HEK293 (cell line): Measurements from ENCODE around the gene PWWP2B.

Source experiments
- CTCF ChIA-PET: fragments of 350-600 bp; formaldehyde crosslinking; extraction: SDS; loops from one replicate; lab custom pipeline; 2021; ENCODE audit warnings: antibody characterized with exemption; lab: Yijun Ruan, JAX
- POLR2A ChIA-PET: fragments of 300-600 bp; formaldehyde crosslinking; extraction: SDS; loops from one replicate; lab custom pipeline; 2020; ENCODE audit warnings: antibody characterized with exemption, inconsistent platforms; lab: Yijun Ruan, JAX
- H3K27ac ChIP-seq: fragments of 200-500 bp; sonication (Bioruptor generic); 2 replicates; pipeline ENCODE4 v1.5.1; 2014; ENCODE audit warnings: low read depth, low read length, control low read depth, inconsistent platforms; ENCODE audit errors: extremely low read depth
- H3K36me3 ChIP-seq, 2 experiments: fragments of 200-500 bp in 1 of 2; sonication (Bioruptor generic) in 1 of 2; 1 replicate in 1 of 2; 2 replicates in 1 of 2; pipeline ENCODE4 v1.5.1; 2014 to 2017; ENCODE audit warnings: inconsistent platforms in 2 of 2, low read length in 2 of 2; ENCODE audit not compliant: control insufficient read depth in 2 of 2, insufficient read depth in 1 of 2
- H3K4me1 ChIP-seq: fragments of 200-500 bp; sonication (Bioruptor generic); 2 replicates; pipeline ENCODE4 v1.5.1; 2014; ENCODE audit warnings: mild to moderate bottlenecking, low read length, inconsistent platforms; ENCODE audit not compliant: control insufficient read depth, insufficient read depth
- H3K4me3 ChIP-seq: 2 replicates; pipeline ENCODE4 v1.5.1; 2011; ENCODE audit warnings: low read depth, mild to moderate bottlenecking, control low read depth, low read length, moderate library complexity
- H3K9me3 ChIP-seq: fragments of 200-500 bp; sonication (Bioruptor generic); 2 replicates; pipeline ENCODE4 v1.5.1; 2014; ENCODE audit warnings: low read depth, low read length, inconsistent platforms; ENCODE audit not compliant: control insufficient read depth, insufficient read depth
- GLI4 ChIP-seq: fragments of 450-650 bp; formaldehyde crosslinking; IDR thresholded peaks from 2 replicates; pipeline ENCODE4 v1.5.1; 2016; ENCODE audit warnings: missing biosample characterization, missing genetic modification characterization
- MEIS1 ChIP-seq: sonication (generic); formaldehyde crosslinking; IDR thresholded peaks from 2 replicates; pipeline ENCODE4 v1.8.1; 2022; ENCODE audit warnings: missing genetic modification reagents, mild to moderate bottlenecking, borderline replicate concordance
- ZBTB17 ChIP-seq: fragments of 450-650 bp; formaldehyde crosslinking; IDR thresholded peaks from 2 replicates; pipeline ENCODE4 v1.5.1; 2016; ENCODE audit warnings: missing biosample characterization, missing genetic modification characterization
- ZFP69B ChIP-seq: fragments of 450-650 bp; formaldehyde crosslinking; IDR thresholded peaks from 2 replicates; pipeline ENCODE4 v1.5.1; 2016; ENCODE audit warnings: missing biosample characterization, missing genetic modification characterization
- ZNF121 ChIP-seq: fragments of 450-650 bp; formaldehyde crosslinking; IDR thresholded peaks from 2 replicates; pipeline ENCODE4 v1.5.1; 2016; ENCODE audit warnings: missing biosample characterization, missing genetic modification characterization
- ZNF202 ChIP-seq: fragments of 450-650 bp; formaldehyde crosslinking; IDR thresholded peaks from 2 replicates; pipeline ENCODE4 v1.5.1; 2016; ENCODE audit warnings: missing biosample characterization, missing genetic modification characterization, borderline replicate concordance
- ZNF223 ChIP-seq: fragments of 450-650 bp; formaldehyde crosslinking; IDR thresholded peaks from 2 replicates; pipeline ENCODE4 v1.5.1; 2016; ENCODE audit warnings: missing biosample characterization, missing genetic modification characterization
- ZNF366 ChIP-seq: fragments of 450-650 bp; formaldehyde crosslinking; conservative IDR thresholded peaks from 2 replicates; pipeline ENCODE4 v1.5.1; 2016; ENCODE audit warnings: missing biosample characterization, missing genetic modification characterization
- ZNF394 ChIP-seq: fragments of 450-650 bp; formaldehyde crosslinking; IDR thresholded peaks from 2 replicates; pipeline ENCODE4 v1.5.1; 2016; ENCODE audit warnings: missing biosample characterization, missing genetic modification characterization, mild to moderate bottlenecking, moderate library complexity, borderline replicate concordance
- ZNF558 ChIP-seq: fragments of 450-650 bp; formaldehyde crosslinking; IDR thresholded peaks from 2 replicates; pipeline ENCODE4 v1.5.1; 2016; ENCODE audit warnings: missing biosample characterization, missing genetic modification characterization
- ZNF561 ChIP-seq: fragments of 450-650 bp; IDR thresholded peaks from 2 replicates; pipeline ENCODE4 v1.5.1; 2018; ENCODE audit warnings: missing biosample characterization, missing genetic modification characterization, borderline replicate concordance
- ZNF626 ChIP-seq: fragments of 450-650 bp; sonication (Bioruptor Pico); formaldehyde crosslinking; IDR thresholded peaks from 2 replicates; pipeline ENCODE4 v1.5.1; 2018; ENCODE audit warnings: missing biosample characterization, missing genetic modification characterization, inconsistent platforms
- ZSCAN30 ChIP-seq: fragments of 450-650 bp; IDR thresholded peaks from 2 replicates; pipeline ENCODE4 v1.5.1; 2018; ENCODE audit warnings: missing biosample characterization, mild to moderate bottlenecking, missing genetic modification characterization, moderate library complexity
- TF ChIP-seq, protein P1 (sequence below): fragments of 450-650 bp; formaldehyde crosslinking; IDR thresholded peaks from 2 replicates; pipeline ENCODE4 v1.5.1; 2016; ENCODE audit warnings: missing biosample characterization, missing genetic modification characterization
- TF ChIP-seq, protein P2 (sequence below): fragments of 450-650 bp; formaldehyde crosslinking; IDR thresholded peaks from 2 replicates; pipeline ENCODE4 v1.5.0; 2017; ENCODE audit warnings: missing biosample characterization, missing genetic modification characterization, borderline replicate concordance
- TF ChIP-seq, protein P3 (sequence below): fragments of 450-650 bp; formaldehyde crosslinking; IDR thresholded peaks from 2 replicates; pipeline ENCODE4 v1.5.1; 2016; ENCODE audit warnings: missing biosample characterization, missing genetic modification characterization
- TF ChIP-seq, protein P4 (sequence below): fragments of 450-650 bp; formaldehyde crosslinking; IDR thresholded peaks from 2 replicates; pipeline ENCODE4 v1.5.1; 2016; ENCODE audit warnings: missing biosample characterization, missing genetic modification characterization
- TF ChIP-seq, protein P5 (sequence below): fragments of 450-650 bp; formaldehyde crosslinking; IDR thresholded peaks from 2 replicates; pipeline ENCODE4 v1.5.1; 2016; ENCODE audit warnings: missing biosample characterization, missing genetic modification characterization, low read depth
- TF ChIP-seq, protein P6 (sequence below): fragments of 450-650 bp; formaldehyde crosslinking; IDR thresholded peaks from 2 replicates; pipeline ENCODE4 v1.5.1; 2016; ENCODE audit warnings: missing biosample characterization, missing genetic modification characterization
- TF ChIP-seq, protein P7 (sequence below): fragments of 450-650 bp; formaldehyde crosslinking; IDR thresholded peaks from 2 replicates; pipeline ENCODE4 v1.5.1; 2016; ENCODE audit warnings: missing biosample characterization, missing genetic modification characterization

Gene PWWP2B

DNA sequence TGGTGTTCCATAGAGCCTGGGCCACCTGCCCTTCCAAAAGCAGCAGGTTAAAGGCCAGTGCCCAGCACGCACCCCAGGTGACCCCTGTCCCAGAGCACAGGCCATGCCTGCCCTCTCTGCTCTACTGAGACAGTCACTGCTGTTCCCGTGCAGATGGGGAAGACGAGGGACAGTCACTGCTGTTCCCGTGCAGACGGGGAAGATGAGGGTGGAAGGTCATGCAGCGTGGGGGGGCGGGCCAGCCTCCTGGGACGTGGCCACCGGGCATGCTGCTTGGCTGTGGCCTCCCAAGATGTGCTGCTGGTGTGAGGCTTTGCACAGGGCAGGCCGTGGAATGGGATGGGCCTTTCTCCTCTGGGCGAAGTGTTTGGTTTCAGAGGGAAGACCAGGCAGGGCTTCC is 46.6 kb upstream of the PWWP2B start:
- no peak overlapping the region for H3K27ac ChIP-seq
- ChIA-PET CTCF (interaction anchor here (1.2 to 2.6 kb wide), 2 partner anchors 111 to 126 kb away, joined by 3 to 12 read pairs; no protein-coding TSS in a partner anchor), POLR2A (interaction anchor here (0.6 kb wide), 1 partner anchor 94 kb away, joined by 8 read pairs; no protein-coding TSS in a partner anchor)
- no peaks in the 10 kb centered on the region for H3K36me3 ChIP-seq
- no peaks in the 10 kb centered on the region for H3K9me3 ChIP-seq
- no peaks in the 10 kb centered on the region for H3K4me1 ChIP-seq
- no peak overlapping the region for H3K4me3 ChIP-seq
- TF ChIP-seq ZBTB17 (no peak), ZNF121 (no peak), ZSCAN30 (tag by site-specific recombination) (no peak), ZNF202 (tag by site-specific recombination) (no peak), ZNF626 (tag by site-specific recombination) (no peak), ZNF561 (tag by site-specific recombination) (no peak), MEIS1 (CRISPR knock-in tag) (no peak), ZNF223 (no peak), GLI4 (tag by site-specific recombination) (no peak), ZNF366 (no peak), ZNF558 (tag by site-specific recombination) (no peak), ZFP69B (no peak), ZNF394 (tag by site-specific recombination) (no peak)
- TF ChIP-seq, protein P1, sequence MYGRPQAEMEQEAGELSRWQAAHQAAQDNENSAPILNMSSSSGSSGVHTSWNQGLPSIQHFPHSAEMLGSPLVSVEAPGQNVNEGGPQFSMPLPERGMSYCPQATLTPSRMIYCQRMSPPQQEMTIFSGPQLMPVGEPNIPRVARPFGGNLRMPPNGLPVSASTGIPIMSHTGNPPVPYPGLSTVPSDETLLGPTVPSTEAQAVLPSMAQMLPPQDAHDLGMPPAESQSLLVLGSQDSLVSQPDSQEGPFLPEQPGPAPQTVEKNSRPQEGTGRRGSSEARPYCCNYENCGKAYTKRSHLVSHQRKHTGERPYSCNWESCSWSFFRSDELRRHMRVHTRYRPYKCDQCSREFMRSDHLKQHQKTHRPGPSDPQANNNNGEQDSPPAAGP (tag by site-specific recombination): no peak
- TF ChIP-seq, protein P2, sequence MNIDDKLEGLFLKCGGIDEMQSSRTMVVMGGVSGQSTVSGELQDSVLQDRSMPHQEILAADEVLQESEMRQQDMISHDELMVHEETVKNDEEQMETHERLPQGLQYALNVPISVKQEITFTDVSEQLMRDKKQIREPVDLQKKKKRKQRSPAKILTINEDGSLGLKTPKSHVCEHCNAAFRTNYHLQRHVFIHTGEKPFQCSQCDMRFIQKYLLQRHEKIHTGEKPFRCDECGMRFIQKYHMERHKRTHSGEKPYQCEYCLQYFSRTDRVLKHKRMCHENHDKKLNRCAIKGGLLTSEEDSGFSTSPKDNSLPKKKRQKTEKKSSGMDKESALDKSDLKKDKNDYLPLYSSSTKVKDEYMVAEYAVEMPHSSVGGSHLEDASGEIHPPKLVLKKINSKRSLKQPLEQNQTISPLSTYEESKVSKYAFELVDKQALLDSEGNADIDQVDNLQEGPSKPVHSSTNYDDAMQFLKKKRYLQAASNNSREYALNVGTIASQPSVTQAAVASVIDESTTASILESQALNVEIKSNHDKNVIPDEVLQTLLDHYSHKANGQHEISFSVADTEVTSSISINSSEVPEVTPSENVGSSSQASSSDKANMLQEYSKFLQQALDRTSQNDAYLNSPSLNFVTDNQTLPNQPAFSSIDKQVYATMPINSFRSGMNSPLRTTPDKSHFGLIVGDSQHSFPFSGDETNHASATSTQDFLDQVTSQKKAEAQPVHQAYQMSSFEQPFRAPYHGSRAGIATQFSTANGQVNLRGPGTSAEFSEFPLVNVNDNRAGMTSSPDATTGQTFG (tag by site-specific recombination): no peak
- TF ChIP-seq, protein P3, sequence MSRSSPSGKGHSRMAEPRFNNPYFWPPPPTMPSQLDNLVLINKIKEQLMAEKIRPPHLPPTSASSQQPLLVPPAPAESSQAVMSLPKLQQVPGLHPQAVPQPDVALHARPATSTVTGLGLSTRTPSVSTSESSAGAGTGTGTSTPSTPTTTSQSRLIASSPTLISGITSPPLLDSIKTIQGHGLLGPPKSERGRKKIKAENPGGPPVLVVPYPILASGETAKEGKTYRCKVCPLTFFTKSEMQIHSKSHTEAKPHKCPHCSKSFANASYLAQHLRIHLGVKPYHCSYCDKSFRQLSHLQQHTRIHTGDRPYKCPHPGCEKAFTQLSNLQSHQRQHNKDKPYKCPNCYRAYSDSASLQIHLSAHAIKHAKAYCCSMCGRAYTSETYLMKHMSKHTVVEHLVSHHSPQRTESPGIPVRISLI (tag by site-specific recombination): no peak
- TF ChIP-seq, protein P4, sequence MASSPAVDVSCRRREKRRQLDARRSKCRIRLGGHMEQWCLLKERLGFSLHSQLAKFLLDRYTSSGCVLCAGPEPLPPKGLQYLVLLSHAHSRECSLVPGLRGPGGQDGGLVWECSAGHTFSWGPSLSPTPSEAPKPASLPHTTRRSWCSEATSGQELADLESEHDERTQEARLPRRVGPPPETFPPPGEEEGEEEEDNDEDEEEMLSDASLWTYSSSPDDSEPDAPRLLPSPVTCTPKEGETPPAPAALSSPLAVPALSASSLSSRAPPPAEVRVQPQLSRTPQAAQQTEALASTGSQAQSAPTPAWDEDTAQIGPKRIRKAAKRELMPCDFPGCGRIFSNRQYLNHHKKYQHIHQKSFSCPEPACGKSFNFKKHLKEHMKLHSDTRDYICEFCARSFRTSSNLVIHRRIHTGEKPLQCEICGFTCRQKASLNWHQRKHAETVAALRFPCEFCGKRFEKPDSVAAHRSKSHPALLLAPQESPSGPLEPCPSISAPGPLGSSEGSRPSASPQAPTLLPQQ (tag by site-specific recombination): no peak
- TF ChIP-seq, protein P5, sequence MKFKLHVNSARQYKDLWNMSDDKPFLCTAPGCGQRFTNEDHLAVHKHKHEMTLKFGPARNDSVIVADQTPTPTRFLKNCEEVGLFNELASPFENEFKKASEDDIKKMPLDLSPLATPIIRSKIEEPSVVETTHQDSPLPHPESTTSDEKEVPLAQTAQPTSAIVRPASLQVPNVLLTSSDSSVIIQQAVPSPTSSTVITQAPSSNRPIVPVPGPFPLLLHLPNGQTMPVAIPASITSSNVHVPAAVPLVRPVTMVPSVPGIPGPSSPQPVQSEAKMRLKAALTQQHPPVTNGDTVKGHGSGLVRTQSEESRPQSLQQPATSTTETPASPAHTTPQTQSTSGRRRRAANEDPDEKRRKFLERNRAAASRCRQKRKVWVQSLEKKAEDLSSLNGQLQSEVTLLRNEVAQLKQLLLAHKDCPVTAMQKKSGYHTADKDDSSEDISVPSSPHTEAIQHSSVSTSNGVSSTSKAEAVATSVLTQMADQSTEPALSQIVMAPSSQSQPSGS (tag by site-specific recombination): no peak
- TF ChIP-seq, protein P6, sequence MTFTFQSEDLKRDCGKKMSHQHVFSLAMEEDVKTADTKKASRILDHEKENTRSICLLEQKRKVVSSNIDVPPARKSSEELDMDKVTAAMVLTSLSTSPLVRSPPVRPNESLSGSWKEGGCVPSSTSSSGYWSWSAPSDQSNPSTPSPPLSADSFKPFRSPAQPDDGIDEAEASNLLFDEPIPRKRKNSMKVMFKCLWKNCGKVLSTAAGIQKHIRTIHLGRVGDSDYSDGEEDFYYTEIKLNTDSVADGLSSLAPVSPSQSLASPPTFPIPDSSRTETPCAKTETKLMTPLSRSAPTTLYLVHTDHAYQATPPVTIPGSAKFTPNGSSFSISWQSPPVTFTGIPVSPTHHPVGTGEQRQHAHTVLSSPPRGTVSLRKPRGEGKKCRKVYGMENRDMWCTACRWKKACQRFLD (tag by site-specific recombination): no peak
- TF ChIP-seq, protein P7, sequence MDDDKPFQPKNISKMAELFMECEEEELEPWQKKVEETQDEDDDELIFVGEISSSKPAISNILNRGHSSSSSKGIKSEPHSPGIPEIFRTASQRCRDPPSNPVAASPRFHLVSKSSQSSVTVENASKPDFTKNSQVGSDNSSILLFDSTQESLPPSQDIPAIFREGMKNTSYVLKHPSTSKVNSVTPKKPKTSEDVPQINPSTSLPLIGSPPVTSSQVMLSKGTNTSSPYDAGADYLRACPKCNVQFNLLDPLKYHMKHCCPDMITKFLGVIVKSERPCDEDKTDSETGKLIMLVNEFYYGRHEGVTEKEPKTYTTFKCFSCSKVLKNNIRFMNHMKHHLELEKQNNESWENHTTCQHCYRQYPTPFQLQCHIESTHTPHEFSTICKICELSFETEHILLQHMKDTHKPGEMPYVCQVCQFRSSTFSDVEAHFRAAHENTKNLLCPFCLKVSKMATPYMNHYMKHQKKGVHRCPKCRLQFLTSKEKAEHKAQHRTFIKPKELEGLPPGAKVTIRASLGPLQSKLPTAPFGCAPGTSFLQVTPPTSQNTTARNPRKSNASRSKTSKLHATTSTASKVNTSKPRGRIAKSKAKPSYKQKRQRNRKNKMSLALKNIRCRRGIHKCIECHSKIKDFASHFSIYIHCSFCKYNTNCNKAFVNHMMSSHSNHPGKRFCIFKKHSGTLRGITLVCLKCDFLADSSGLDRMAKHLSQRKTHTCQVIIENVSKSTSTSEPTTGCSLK (tag by site-specific recombination): no peak
- TF ChIP-seq, all 188 proteins: peak for 0
